ENCODE results near the gene HRH1.
"Not testable (repeated sequence)": the region's sequence is repeated elsewhere in the genome, so short reads cannot be mapped to it uniquely, and the experiment has no call there.

HRH1 gene

DNA sequence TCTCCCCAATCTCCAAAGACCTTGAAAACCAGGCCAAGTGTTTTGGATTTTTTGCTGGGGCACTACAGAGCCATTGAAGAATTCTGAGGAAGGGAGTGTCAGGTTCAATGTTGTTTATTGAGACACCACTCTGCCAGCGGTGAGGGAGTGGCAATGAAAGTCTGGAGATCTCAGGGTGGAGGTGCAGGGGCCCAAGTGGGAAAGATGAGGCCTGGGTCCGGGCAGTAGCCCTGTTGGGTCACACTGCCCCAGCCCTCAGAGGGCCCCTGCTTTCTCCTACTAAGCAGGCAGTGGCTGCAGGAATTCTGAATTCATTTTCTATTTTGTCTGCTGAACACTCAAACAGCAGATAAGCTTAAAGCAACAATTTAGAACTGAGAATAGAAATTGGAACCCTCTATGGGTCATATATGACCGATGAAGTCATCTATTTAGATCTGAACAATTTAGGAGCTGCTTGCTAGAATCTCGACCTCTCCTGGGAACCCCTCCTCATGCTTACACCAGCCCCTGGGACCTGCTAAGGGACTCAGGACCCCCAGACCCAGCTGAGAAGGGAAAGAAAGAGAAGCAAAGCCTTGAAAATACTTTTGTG is 17.9 kb downstream of the HRH1 start:
- DNase-seq (ENCODE audit: low read depth), result no peak

- DNase-seq (ENCODE audit: low read depth), result no peak
These were observed 19.7 kb downstream of the HRH1 start for GRCh38 chr3:11173828-11174465.

DNA sequence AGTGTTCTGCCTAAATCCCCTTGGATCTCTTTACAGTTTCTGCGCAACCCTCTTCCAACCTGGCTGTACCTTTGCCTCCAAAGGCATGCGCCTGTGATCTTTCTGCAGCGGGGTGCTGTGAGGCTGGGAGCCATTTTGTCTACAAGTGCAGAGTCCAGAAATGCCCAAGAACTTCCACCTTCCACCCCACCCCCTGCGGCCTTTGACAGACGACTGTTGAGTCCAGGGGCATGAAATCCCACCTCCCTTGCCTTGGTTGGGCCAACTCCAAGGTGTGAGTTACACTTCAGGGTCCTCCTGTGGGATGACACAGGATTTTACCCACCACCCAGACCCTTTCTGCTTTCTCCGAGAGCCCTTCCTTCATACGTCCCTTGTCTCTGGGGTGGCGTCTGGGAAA is 24.1 kb downstream of the HRH1 start:
- no peak for DNase-seq (ENCODE audit: low read depth)

- not testable (repeated sequence) for DNase-seq (ENCODE audit: low read depth)
These were observed 30.2 kb downstream of the HRH1 start for GRCh38 chr3:11184328-11184969.

GRCh38 chr3:11185144-11185543 is 30.9 kb downstream of the HRH1 start:
- no peak for DNase-seq (ENCODE audit: low read depth)

GRCh38 chr3:11185564-11186317 is 31.4 kb downstream of the HRH1 start:
- no peak for DNase-seq (ENCODE audit: low read depth)

- no peak for DNase-seq (ENCODE audit: low read depth)
These were observed 32.0 kb downstream of the HRH1 start for GRCh38 chr3:11186318-11186692.

GRCh38 chr3:11186771-11187191 is 32.5 kb downstream of the HRH1 start:
- no peak for DNase-seq (ENCODE audit: low read depth)

DNA sequence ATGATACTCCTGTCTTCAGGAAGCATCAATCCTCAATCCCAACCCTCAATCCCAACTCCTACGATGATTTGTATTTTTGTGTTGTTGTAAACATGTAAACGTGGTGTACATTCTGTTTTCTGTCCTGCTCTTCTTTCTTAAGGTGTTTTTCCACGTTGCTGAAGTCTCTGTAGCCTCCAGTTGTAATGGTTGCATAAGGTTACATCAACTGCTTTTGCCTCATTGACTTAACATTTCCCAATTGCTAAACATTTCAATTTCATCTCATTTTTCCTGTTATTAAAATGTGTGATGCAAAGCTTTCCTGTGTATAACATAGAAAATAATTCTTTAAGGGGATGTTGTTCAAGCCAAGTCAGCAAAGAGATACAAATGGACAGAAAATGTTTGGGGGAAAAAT is 33.4 kb downstream of the HRH1 start:
- DNase-seq (ENCODE audit: low read depth), result no peak

- no peak for DNase-seq (ENCODE audit: low read depth)
These were observed 33.9 kb downstream of the HRH1 start for GRCh38 chr3:11188231-11188630.

- DNase-seq (ENCODE audit: low read depth), result no peak
These were observed 40.9 kb downstream of the HRH1 start for GRCh38 chr3:11195201-11195600.

- DNase-seq (ENCODE audit: low read depth), result peak; percentile 13
These were observed 41.5 kb downstream of the HRH1 start for GRCh38 chr3:11195721-11196332.

GRCh38 chr3:11197484-11197883 is 43.2 kb downstream of the HRH1 start:
- DNase-seq (ENCODE audit: low read depth), result no peak

GRCh38 chr3:11198070-11198469 is 43.8 kb downstream of the HRH1 start:
- DNase-seq (ENCODE audit: low read depth), result no peak

GRCh38 chr3:11198495-11198894 is 44.2 kb downstream of the HRH1 start:
- no peak for DNase-seq (ENCODE audit: low read depth)

GRCh38 chr3:11199902-11200845 is 45.9 kb downstream of the HRH1 start:
- DNase-seq (ENCODE audit: low read depth), result no peak

- DNase-seq (ENCODE audit: low read depth), result no peak
These were observed 47.1 kb downstream of the HRH1 start for GRCh38 chr3:11201251-11202019.

DNA sequence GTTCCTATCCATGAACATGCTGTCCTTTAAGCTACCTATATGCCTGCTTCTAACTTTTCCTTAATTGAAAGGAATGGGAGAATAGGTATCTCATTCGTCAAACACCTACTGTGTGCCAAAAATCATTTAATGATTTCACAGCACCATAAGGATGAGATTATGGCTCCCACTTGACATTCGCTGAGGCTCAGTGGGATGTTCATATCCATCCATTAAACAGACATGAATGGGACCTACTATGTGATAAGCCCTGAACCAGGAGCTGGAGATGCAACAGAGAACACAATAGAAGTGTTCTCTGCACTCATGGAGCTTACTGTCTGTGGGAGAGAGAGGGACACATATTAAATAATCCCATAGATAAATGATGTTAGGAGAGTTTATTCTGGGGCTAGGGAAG is 49.7 kb downstream of the HRH1 start:
- no peak for DNase-seq (ENCODE audit: low read depth)

DNA sequence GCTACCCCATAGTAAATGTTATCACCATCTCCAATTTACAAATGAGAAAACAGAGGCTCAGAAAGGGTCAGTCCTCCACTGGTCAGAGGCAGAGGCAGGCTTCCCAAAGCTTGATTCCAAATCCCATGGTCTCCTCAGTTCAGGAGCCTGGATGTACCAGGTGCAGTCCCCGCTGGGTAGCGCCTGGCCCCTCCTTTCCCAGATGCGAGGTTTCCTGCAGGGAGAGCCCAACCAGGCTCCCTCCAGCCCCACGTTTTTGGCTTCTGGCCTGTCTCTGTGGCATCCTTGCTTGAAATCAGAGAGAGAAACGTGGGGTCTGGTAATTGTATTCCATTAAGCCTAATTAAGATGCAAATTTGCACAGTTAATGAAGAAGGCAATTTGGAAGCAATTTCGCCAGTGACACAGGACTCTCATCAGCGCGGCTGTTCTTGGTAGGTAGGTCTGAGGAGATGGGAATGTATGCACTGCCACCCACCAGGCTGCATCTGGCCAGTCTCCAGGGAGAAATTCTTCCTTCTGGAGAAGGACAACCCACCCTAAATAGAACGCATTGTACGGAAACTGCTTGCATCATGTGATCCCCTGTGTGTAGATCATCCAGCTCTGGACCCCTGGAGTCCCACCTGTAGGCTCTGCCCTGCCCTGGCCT is 50.5 kb downstream of the HRH1 start:
- DNase-seq (ENCODE audit: low read depth), result no peak

- DNase-seq (ENCODE audit: low read depth), result not testable (repeated sequence)
These were observed 51.6 kb downstream of the HRH1 start for GRCh38 chr3:11205881-11206280.
